HEK293T (cell line): ENCODE data around the gene GATA2.

Experiments
- CTCF ChIA-PET: fragments of 350-600 bp; formaldehyde crosslinking; extraction: SDS; loops from one replicate; lab custom pipeline; 2021; ENCODE audit warnings: antibody characterized with exemption, inconsistent platforms; lab: Yijun Ruan, JAX
- POLR2A ChIA-PET: fragments of 350-600 bp; formaldehyde crosslinking; extraction: SDS; loops from one replicate; lab custom pipeline; 2020; ENCODE audit warnings: antibody characterized with exemption, inconsistent platforms; lab: Yijun Ruan, JAX
- DNase-seq: peaks from one replicate; pipeline ENCODE4 v3.0.0; 2012; ENCODE audit warnings: mixed read lengths; ENCODE audit errors: extremely low spot score
- ARNT ChIP-seq: fragments of 450-650 bp; IDR thresholded peaks from 2 replicates; pipeline ENCODE4 v1.6.1; 2017; ENCODE audit warnings: mild to moderate bottlenecking
- BHLHE40 ChIP-seq: fragments of 450-650 bp; IDR thresholded peaks from 2 replicates; pipeline ENCODE4 v1.6.1; 2016; ENCODE audit warnings: mild to moderate bottlenecking, moderate library complexity, borderline replicate concordance
- CTBP1 ChIP-seq: fragments of 450-650 bp; IDR thresholded peaks from 2 replicates; pipeline ENCODE4 v1.6.1; 2016; ENCODE audit warnings: borderline replicate concordance
- ELF4 ChIP-seq: fragments of 450-650 bp; IDR thresholded peaks from 2 replicates; pipeline ENCODE4 v1.6.1; 2017; ENCODE audit warnings: antibody characterized with exemption
- FOXA1 ChIP-seq: fragments of 450-650 bp; IDR thresholded peaks from 2 replicates; pipeline ENCODE4 v1.6.1; 2016; ENCODE audit warnings: mild to moderate bottlenecking
- FOXK2 ChIP-seq: fragments of 450-650 bp; IDR thresholded peaks from 2 replicates; pipeline ENCODE4 v1.6.1; 2016; ENCODE audit warnings: mild to moderate bottlenecking
- FOXM1 ChIP-seq: fragments of 450-650 bp; IDR thresholded peaks from 2 replicates; pipeline ENCODE4 v1.6.1; 2017; ENCODE audit warnings: mild to moderate bottlenecking, borderline replicate concordance
- HDGF ChIP-seq: fragments of 450-650 bp; IDR thresholded peaks from 2 replicates; pipeline ENCODE4 v1.6.1; 2017; ENCODE audit warnings: antibody characterized with exemption, borderline replicate concordance
- L3MBTL2 ChIP-seq: fragments of 450-650 bp; conservative IDR thresholded peaks from 2 replicates; pipeline ENCODE4 v1.6.1; 2016; ENCODE audit warnings: mild to moderate bottlenecking
- LEF1 ChIP-seq: fragments of 450-650 bp; IDR thresholded peaks from 2 replicates; pipeline ENCODE4 v1.6.1; 2017; ENCODE audit warnings: mild to moderate bottlenecking, borderline replicate concordance
- NFRKB ChIP-seq: fragments of 450-650 bp; IDR thresholded peaks from 2 replicates; pipeline ENCODE4 v1.6.1; 2016; ENCODE audit warnings: mild to moderate bottlenecking, moderate library complexity
- SP1 ChIP-seq: fragments of 450-650 bp; IDR thresholded peaks from 2 replicates; pipeline ENCODE4 v1.6.1; 2017
- SUZ12 ChIP-seq: fragments of 450-650 bp; IDR thresholded peaks from 2 replicates; pipeline ENCODE4 v1.6.1; 2016; ENCODE audit warnings: mild to moderate bottlenecking
- TARDBP ChIP-seq: fragments of 450-650 bp; IDR thresholded peaks from 2 replicates; pipeline ENCODE4 v1.6.1; 2016
- ZNF384 ChIP-seq: fragments of 450-650 bp; IDR thresholded peaks from 2 replicates; pipeline ENCODE4 v1.6.1; 2016
- TF ChIP-seq, protein P1 (sequence below): fragments of 450-650 bp; IDR thresholded peaks from 2 replicates; pipeline ENCODE4 v1.6.1; 2016

Gene GATA2

DNA sequence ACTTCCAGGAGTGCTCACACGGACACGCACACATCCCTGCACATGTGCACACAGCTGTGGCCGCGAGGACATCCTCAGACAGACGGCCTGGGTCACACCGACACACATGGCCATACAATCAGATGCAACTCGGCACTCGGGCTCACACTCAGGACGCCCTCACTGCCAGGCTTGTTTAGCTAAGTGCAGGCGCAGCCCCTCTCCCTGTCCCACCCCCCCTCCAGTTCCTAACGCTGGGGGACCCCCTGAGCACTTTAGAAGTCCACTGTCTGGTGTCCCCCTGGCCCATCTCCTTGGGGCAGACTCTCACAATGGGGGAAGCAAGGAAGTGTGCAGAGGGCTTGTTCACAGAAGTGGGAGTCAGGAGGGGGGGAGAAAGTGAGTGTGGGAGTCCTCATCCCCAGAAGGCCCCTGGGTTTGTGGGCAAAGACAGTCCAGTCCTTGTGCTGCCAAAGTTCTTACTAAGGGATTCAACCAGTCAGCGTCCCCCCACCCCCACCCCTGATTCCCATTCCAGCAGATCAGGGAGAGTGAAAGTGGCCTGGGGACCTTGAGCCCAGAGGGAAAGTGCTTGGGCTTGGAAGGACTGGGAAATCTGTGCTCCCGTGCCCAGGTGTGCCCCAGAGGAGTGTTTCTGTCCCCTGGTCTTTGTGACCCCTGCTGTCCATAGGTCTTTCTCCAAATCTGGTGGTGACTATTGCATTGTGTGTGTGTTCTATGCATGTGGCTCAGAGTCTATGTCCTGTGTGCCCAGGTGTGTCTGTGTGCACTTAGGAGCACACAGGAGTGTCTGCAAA, 767 bp upstream of the GATA2 start:
- no peak for DNase-seq
- CTCF ChIA-PET = no interaction called here
- TF ChIP-seq, protein P1, sequence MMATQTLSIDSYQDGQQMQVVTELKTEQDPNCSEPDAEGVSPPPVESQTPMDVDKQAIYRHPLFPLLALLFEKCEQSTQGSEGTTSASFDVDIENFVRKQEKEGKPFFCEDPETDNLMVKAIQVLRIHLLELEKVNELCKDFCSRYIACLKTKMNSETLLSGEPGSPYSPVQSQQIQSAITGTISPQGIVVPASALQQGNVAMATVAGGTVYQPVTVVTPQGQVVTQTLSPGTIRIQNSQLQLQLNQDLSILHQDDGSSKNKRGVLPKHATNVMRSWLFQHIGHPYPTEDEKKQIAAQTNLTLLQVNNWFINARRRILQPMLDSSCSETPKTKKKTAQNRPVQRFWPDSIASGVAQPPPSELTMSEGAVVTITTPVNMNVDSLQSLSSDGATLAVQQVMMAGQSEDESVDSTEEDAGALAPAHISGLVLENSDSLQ = no peak
- TF ChIP-seq BHLHE40 = no peak
- no peak for TF ChIP-seq SP1
- no peak for TF ChIP-seq TARDBP
- POLR2A ChIA-PET = no interaction called here

DNA sequence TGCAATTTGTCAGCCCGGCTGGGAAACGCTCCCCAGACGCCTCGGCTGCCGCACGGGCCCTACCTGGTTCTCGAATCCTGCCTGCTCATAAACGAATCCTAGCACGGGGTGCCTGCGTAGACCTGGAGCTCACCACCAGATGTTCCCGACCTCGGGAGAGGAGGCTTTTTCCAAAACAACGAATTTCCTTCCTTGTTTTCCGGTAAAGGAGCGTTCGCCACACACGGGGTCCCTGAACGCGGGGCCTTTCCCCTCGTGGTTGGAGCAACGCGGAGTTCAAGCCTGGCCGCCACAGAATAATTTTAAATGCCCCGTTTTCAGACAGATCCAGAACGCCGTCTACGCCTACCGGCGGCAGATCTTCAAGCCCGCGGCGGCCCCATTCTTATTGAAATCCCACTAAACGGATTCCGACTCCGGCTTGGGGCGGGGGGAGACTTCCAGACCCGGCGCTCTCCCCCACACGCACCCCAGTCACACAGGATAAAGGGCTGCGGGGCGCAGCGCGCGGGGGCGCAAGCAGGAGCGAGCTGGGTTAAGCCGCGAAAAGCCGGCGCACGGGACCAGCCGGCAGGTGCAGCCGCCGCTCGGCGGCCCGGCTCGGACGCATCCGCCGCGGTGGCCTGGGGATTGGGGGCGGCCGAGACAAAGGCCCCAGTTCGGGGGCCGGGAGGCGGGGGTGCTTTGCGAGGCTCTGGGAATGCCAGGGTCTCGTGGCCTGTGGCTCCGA, 895 bp downstream of the GATA2 start:
- DNase-seq = no peak
- CTCF ChIA-PET = no interaction called here
- POLR2A ChIA-PET = no interaction called here
- no peak for TF ChIP-seq BHLHE40
- no peak for TF ChIP-seq ELF4
- TF ChIP-seq ZNF384 = no peak
- TF ChIP-seq SUZ12 = no peak
- TF ChIP-seq CTBP1 = no peak
- no peak for TF ChIP-seq HDGF

DNA sequence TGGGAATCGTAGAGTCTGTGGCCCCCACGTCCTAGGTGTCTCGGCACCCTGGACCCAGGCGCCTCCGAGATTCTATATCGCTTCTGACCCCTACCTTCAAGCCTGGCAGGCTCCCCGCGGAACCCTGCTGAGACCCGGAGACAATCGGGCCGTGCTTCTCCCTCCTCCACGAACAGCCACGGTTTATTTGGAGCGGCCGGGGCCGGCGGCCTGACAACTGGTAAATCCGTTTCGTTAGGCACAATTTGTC, 1.4 kb downstream of the GATA2 start:
- POLR2A ChIA-PET = no interaction called here
- no peak for TF ChIP-seq FOXA1
- TF ChIP-seq FOXM1 = no peak
- TF ChIP-seq TARDBP = no peak
- TF ChIP-seq, protein P1 = no peak
- no peak for TF ChIP-seq FOXK2
- no peak for TF ChIP-seq SP1
- no peak for TF ChIP-seq LEF1
- no peak for TF ChIP-seq SUZ12
- no peak for TF ChIP-seq BHLHE40
- no peak for TF ChIP-seq NFRKB
- no peak for TF ChIP-seq ARNT
- TF ChIP-seq L3MBTL2 = no peak
- no peak for TF ChIP-seq HDGF
- TF ChIP-seq ZNF384 = no peak
- no peak for TF ChIP-seq CTBP1
- no peak for TF ChIP-seq ELF4
- DNase-seq = no peak
- CTCF ChIA-PET = no interaction called here

DNA sequence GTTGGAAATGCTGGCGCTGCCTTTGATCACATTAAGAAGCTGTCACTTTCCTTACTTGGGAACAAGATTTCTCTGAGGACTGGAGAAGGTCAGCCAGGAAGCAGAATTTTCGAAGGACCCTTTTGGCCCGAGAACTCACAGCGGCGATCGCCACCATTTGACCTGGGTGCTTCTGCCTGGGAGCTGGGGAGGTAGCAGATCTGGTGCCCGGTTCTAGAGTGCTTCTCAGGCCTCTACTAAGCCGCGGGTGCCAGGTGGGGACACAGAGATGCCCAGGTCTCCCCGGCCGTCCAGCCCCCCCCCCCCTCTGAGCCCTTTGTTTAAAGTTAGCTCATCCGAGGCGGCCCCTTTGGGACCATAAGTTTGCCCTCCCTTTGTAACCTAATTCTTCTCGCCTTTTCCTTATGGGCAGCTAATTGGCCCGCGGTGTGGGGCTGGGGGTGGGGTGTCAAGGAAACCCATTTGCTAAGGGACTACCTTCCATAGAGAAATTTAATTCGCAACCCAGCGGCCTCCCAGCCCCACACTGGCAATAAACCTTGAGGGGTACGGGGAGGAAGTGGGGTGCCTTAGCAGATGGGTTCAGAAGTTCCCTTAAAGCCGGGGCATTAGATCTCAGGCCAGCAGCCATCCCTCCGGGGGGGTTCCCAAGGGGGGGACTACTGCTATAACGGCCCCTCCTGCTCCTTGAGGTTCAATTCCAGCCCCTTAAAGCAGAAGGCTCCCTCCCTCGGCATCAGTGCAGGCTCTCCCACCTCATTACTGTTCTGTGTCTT, 1.9 kb downstream of the GATA2 start:
- CTCF ChIA-PET = interaction anchor here (0.7 kb wide), 1 partner anchor 28 kb away, joined by 3 read pairs; no protein-coding TSS in a partner anchor

DNA sequence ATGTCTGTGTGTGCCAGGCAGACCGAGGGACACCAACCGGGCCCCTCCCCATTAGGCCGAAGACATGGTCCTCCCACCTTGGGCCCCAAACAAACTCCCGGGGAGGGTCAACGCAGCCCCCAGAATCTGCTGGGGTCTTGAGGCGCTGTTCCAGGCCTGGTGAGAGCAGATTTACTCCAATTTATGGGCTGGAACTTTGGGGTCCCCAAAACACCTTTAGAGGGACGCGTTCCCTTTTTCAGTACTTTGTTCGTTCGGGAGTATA, 2.4 kb downstream of the GATA2 start:
- no peak for DNase-seq
- no peak for TF ChIP-seq L3MBTL2
- TF ChIP-seq LEF1 = no peak
- TF ChIP-seq ZNF384 = no peak
- TF ChIP-seq ARNT = no peak
- CTCF ChIA-PET = interaction anchor here (0.7 kb wide), 1 partner anchor 27 kb away, joined by 3 read pairs; no protein-coding TSS in a partner anchor
- POLR2A ChIA-PET = interaction anchor here (0.9 to 3.0 kb wide), 2 partner anchors 63 to 66 kb away, joined by 6 to 15 read pairs; no protein-coding TSS in a partner anchor

More for the DNA sequence above, 1.9 kb downstream of the GATA2 start:
- POLR2A ChIA-PET = no interaction called here
- TF ChIP-seq, protein P1 = no peak
- TF ChIP-seq LEF1 (no peak), NFRKB (no peak), L3MBTL2 (no peak), CTBP1 (no peak), ZNF384 (no peak), SP1 (no peak), ELF4 (no peak), FOXM1 (no peak), FOXA1 (no peak), FOXK2 (no peak), ARNT (no peak), BHLHE40 (no peak), TARDBP (no peak), HDGF (no peak), SUZ12 (no peak)
- no peak for DNase-seq
